ENCODE measurements around the gene EIF4E2.

GRCh38 chr2:232563580-232563979 lies 13.1 kb downstream of the EIF4E2 start:
- TF ChIP-seq CTCF (IDR thresholded peaks at IDR 0.05; ENCODE audit: insufficient read depth, low read depth, low read length) (no peak), EZH2 (IDR thresholded peaks at IDR 0.05; ENCODE audit: insufficient read depth, low read length) (no peak)

All from astrocyte (in vitro differentiated cells and primary cell).